ENCODE results near the gene LHPP.

GRCh38 chr10:124512040-124512428, 50.4 kb downstream of the LHPP start:
- TF ChIP-seq EZH2 (IDR thresholded peaks at IDR 0.05) (no peak), POLR2AphosphoS5 (IDR thresholded peaks at IDR 0.05; ENCODE audit: borderline replicate concordance, low read depth, low read length) (no peak)

Measured in SK-N-MC (cell line).